ENCODE results near the gene ARL6IP4. TPM values are rescaled to one million over a fixed set of nuclear protein-coding genes. Genes with fewer than 3 reads are reported as not detected.

ARL6IP4 gene
- total and polyA plus RNA-seq, 10 of the 15 experiments (the other 5 are each of a cell fraction or from before 2014, with no cell fraction given), result 2.5 to 320 (median 188) TPM

GRCh38 chr12:122996621-122997342, 16.3 kb downstream of the ARL6IP4 start:
- POLR2A ChIA-PET, result no interaction called here
- CTCF ChIA-PET, result no interaction called here
- Histone ChIP-seq H3K27me3 (replicated peaks in 1 of 2; ENCODE audit: control insufficient read depth in 2 of 2, insufficient read depth in 2 of 2, low read length in 1 of 2) (no peaks in the 10 kb centered on the region; a peak in 1 of 4 replicates), H3K79me2 (ENCODE audit: control insufficient read depth, insufficient read depth, low read length) (no peaks in the 10 kb centered on the region), H3K4me3 (no peak overlapping the region), H2AFZ (ENCODE audit: control insufficient read depth, low read depth, low read length) (no peak overlapping the region), H4K20me1 (ENCODE audit: control insufficient read depth, insufficient read depth) (no peaks in the 10 kb centered on the region), H3K27ac (ENCODE audit: control insufficient read depth, insufficient read depth) (no peak overlapping the region), H3K9me3 (replicated peaks; ENCODE audit: control insufficient read depth, insufficient read depth, low read length) (no peaks in the 10 kb centered on the region), H3K4me2 (ENCODE audit: control insufficient read depth, insufficient read depth) (no peak overlapping the region), H3K9ac (ENCODE audit: control insufficient read depth, insufficient read depth, low read length) (no peak overlapping the region), H3K4me1 (ENCODE audit: control insufficient read depth, insufficient read depth, low read length) (peaks cover 9% of the 10 kb centered on the region), H3K36me3 (ENCODE audit: control insufficient read depth in 2 of 2, insufficient read depth in 2 of 2, low read length in 1 of 2) (no peaks in the 10 kb centered on the region)
- in situ Hi-C loops (cut with MboI) (no loop called here), intact Hi-C loops (cut with micrococcal nuclease; ENCODE audit: unreplicated experiment) (no loop called here)
- SMC1A ChIA-PET (ENCODE audit: uncharacterized antibody, unreplicated experiment), result interaction anchor here (1.0 kb wide), 1 partner anchor 9 kb away, joined by 3 read pairs; no protein-coding TSS in a partner anchor
- no TSS peak for BruUV-seq (replicated peaks)
- ATAC-seq (no peak), FAIRE-seq (no peak), DNase-seq (ENCODE audit: low read depth, low spot score) (no peak)
- RAD21 ChIA-PET (ENCODE audit: unreplicated experiment), result no interaction called here
- WGBS (ENCODE audit: insufficient coverage, insufficient replicate concordance, low lambda C conversion rate, missing lambda C conversion rate), result 27% methylated on average over 16 of the region's 16 CpGs
- no peak for TF ChIP-seq EP300 (IDR thresholded peaks at IDR 0.05; ENCODE audit: borderline replicate concordance in 1 of 2, control insufficient read depth in 1 of 2, low read depth in 2 of 2, low read length in 2 of 2)
- TF ChIP-seq NFIC (IDR thresholded peaks at IDR 0.05; ENCODE audit: low read depth, low read length), result no peak
- no peak for TF ChIP-seq ZNF217 (IDR thresholded peaks at IDR 0.05)
- TF ChIP-seq PKNOX1 (IDR thresholded peaks at IDR 0.05), result no peak
- no peak for TF ChIP-seq CBX3 (IDR thresholded peaks at IDR 0.05; ENCODE audit: borderline replicate concordance, low read depth)
- TF ChIP-seq, protein P1, sequence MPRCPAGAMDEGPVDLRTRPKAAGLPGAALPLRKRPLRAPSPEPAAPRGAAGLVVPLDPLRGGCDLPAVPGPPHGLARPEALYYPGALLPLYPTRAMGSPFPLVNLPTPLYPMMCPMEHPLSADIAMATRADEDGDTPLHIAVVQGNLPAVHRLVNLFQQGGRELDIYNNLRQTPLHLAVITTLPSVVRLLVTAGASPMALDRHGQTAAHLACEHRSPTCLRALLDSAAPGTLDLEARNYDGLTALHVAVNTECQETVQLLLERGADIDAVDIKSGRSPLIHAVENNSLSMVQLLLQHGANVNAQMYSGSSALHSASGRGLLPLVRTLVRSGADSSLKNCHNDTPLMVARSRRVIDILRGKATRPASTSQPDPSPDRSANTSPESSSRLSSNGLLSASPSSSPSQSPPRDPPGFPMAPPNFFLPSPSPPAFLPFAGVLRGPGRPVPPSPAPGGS (IDR thresholded peaks at IDR 0.05; ENCODE audit: borderline replicate concordance, insufficient read depth, low read depth, low read length, poor library complexity, severe bottlenecking), result no peak
- TF ChIP-seq ZNF592 (IDR thresholded peaks at IDR 0.05), result no peak

Data from GM12878 (cell line).